Measurements from ENCODE around the gene RNF126. TPM values are rescaled to one million over a fixed set of nuclear protein-coding genes. Genes with fewer than 3 reads are reported as not detected.
"Not testable (repeated sequence)": the region's sequence is repeated elsewhere in the genome, so short reads cannot be mapped to it uniquely, and the experiment has no call there.

Gene RNF126
- total RNA-seq, 1 experiment from 2014 or later = 119 TPM

DNA sequence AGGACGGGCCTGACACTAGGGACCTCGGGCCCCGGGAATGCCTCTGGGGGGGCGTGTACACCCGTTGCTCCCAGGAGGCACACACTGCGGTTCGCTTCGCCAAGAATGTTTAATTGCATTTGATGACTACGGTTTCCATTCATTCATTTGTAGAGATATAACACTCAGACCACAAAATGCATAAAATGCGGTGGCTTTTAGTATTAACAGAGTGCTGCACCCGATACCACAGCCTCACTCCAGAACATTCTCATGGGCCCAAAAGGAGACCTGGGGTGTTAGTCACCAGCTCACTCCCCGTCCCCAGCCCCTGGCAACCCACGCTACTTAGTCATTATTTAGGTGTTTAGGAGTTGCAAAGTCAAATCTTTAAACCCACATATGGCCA is 51.5 kb downstream of the RNF126 start:
- DNase-seq = no peak
- Histone ChIP-seq H3K4me3 (ENCODE audit: insufficient read depth, low read depth, low read length) (no peak overlapping the region), H3K27me3 (ENCODE audit: control insufficient read depth, insufficient read depth, low read length) (no peaks in the 10 kb centered on the region), H3K36me3 (replicated peaks; ENCODE audit: control insufficient read depth, insufficient read depth, low read length) (peaks cover 1% of the 10 kb centered on the region; the same call in 1 of the 2 replicates)

DNA sequence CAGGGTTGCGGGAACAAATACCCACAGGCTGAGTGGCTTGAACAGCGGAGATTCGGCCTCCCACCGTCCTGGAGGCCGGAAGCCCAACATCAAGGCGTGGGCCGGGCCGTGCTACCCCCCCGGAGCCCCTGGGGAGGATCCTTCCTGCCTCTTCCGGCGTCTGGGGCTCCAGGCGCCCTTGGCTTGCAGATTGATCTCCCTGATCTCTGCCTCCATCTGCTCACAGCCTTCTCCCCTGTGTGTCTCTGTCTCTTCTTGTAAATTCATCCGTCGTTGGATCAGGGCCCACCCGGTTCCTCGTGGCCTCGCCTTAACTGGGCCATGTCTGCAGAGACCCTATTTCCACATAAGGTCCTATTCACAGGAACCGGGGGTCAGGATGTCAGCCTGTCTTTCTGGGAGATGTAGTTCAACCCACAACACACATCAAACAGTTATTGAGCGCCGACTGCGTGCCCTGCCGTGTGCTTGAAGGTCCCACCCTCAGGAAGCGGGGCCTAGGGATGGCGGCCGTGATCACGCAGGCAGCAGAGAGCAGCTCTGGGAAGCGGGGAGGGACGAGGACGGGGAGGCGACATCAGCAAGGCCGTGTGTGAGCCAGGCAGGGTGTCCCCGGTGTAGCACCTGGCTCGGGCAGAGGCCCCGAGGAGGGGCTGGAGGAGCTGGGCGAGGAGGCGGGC is 52.1 kb downstream of the RNF126 start:
- no peaks in the 10 kb centered on the region for H3K27me3 ChIP-seq (ENCODE audit: control insufficient read depth, insufficient read depth, low read length)
- no peak overlapping the region for H3K4me3 ChIP-seq (ENCODE audit: insufficient read depth, low read depth, low read length)
- peaks cover 1% of the 10 kb centered on the region; the same call in 1 of the 2 replicates for H3K36me3 ChIP-seq (replicated peaks; ENCODE audit: control insufficient read depth, insufficient read depth, low read length)
- DNase-seq = no peak

DNA sequence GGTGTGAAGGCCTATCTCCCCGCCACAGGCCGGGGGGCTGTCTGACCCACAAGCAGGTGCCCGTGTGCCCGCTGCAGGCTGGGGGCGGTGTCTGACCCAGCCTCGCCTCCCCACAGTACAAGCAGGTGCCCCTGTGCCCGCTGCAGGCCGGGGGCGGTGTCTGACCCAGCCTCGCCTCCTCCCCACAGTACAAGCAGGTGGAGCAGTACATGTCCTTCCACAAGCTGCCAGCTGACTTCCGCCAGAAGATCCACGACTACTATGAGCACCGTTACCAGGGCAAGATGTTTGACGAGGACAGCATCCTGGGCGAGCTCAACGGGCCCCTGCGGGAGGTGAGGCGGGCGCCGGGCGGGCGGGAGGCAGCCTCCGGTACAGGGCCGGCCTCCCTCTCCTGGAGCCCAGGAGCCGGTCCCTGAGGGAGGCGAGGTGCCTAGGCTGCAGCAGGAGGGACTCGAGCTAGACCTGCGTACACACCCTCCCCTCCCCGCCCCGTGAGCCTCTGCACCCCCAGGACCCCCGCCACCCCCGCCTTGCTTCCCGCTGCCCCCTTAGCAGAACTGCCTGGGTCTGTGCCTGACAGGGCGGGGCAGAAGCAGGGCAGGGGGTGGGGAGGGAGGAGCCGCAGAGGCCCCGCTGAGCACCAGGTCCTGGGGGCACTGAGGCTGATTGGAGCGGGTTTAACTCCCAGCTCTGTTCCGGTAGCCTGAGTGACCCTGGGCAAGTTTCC is 52.8 kb downstream of the RNF126 start:
- peaks cover 1% of the 10 kb centered on the region; the same call in 1 of the 2 replicates for H3K36me3 ChIP-seq (replicated peaks; ENCODE audit: control insufficient read depth, insufficient read depth, low read length)
- H3K4me3 ChIP-seq (ENCODE audit: insufficient read depth, low read depth, low read length) = no peak overlapping the region
- H3K27me3 ChIP-seq (ENCODE audit: control insufficient read depth, insufficient read depth, low read length) = no peaks in the 10 kb centered on the region
- no peak for DNase-seq

DNA sequence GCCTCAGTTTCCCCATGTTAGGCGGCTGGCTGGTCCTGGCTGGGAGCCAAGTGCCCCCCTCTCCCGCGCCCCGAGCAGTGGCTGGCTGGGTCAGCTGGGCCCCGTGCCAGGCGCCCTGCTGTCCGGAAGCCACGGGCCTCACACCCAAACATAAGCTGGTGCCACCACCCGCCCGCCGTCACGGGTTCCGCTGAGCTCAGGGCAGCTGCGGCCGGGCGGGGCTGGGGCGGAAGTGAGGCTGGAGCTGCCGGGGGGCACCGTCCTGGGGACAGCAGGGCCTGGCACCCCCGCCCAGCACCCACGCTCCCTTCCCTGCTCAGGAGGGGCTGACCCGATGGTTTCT is 54.0 kb downstream of the RNF126 start:
- Histone ChIP-seq H3K36me3 (replicated peaks; ENCODE audit: control insufficient read depth, insufficient read depth, low read length) (no peaks in the 10 kb centered on the region; the same call in 1 of the 2 replicates), H3K4me3 (ENCODE audit: insufficient read depth, low read depth, low read length) (no peak overlapping the region), H3K27me3 (ENCODE audit: control insufficient read depth, insufficient read depth, low read length) (no peaks in the 10 kb centered on the region)
- DNase-seq = no peak

DNA sequence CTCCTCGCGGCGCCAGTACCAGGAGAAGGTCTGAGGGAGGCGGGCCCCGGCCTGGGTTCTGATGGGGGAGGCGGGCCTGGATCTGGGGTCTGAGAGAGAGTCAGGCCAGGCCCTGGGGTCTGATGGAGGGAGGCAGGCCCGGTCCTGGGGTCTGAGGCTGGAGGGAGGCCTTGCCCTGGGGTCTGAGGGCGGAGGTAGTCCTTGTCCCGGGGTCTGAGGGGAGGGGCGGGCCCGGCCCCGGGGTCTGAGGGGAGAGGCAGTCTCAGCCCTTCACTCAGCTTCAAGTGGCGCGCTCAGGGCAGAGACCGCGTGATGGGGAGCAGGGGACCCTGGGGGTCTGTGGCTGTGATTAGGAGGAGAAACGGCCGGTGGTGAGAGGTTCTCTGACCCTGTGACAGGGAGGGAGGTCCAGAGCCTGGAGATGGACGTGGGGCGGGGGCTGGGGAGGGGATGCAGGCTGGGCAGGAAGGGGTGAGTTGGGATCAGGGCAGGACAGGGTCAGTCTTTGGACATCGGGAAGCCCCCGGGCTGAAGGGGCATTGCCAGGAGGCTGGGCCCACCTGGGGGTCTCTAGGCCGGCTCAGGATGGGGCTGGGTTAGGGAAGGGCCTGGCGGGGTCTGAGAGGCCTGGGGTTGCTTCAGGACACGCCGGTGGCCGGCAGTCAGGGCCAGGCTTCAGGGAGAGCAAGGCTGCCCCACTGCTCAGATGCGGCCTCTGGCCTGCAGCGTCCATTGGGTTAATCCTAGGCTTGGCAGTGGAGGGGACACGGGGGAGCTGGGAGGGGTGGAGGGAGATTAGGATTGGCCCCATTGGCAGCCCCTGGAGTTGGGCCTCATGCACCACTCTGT is 54.6 kb downstream of the RNF126 start:
- Histone ChIP-seq H3K4me3 (ENCODE audit: insufficient read depth, low read depth, low read length) (no peak overlapping the region), H3K36me3 (replicated peaks; ENCODE audit: control insufficient read depth, insufficient read depth, low read length) (no peaks in the 10 kb centered on the region; the same call in 1 of the 2 replicates), H3K27me3 (ENCODE audit: control insufficient read depth, insufficient read depth, low read length) (no peaks in the 10 kb centered on the region)
- DNase-seq = no peak

DNA sequence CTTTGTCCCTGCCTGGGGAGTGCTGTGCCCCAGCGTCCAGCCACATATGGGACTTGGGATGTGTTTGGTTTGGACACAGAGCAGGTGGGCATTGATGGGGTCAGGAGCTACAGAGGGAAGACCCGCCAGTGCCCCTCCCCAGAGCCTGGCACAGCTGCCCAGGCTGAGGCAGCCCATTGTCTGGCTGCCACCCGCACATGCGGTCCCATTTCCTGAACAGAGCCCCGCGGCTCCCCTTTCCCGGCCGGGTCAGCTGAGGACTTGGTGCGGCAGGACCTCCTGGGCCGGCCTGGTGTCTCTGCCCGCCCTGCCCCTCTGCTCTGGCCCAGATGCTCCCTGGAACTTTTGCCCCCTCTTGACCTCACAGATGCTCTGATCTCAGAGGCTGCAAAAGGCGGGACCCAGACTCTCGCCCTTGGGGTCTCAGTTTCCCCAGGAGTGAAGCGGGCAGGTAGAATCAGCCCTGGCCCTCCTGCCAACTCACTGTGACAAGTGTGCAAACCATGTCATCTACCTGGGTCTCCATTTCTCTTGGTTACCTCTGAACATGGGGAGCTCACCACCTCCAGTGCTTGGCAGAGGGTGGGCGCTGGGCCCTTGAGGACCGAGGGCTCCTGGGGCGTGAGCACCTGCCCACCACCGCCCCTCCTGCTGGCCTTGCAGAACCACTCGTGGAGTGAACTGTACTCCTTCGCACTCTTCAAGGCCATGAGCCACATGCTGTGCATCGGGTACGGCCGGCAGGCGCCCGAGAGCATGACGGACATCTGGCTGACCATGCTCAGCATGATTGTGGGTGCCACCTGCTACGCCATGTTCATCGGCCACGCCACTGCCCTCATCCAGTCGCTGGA is 55.5 kb downstream of the RNF126 start:
- Histone ChIP-seq H3K4me3 (ENCODE audit: insufficient read depth, low read depth, low read length) (no peak overlapping the region), H3K27me3 (ENCODE audit: control insufficient read depth, insufficient read depth, low read length) (no peaks in the 10 kb centered on the region), H3K36me3 (replicated peaks; ENCODE audit: control insufficient read depth, insufficient read depth, low read length) (no peaks in the 10 kb centered on the region; the same call in 1 of the 2 replicates)
- no peak for DNase-seq

DNA sequence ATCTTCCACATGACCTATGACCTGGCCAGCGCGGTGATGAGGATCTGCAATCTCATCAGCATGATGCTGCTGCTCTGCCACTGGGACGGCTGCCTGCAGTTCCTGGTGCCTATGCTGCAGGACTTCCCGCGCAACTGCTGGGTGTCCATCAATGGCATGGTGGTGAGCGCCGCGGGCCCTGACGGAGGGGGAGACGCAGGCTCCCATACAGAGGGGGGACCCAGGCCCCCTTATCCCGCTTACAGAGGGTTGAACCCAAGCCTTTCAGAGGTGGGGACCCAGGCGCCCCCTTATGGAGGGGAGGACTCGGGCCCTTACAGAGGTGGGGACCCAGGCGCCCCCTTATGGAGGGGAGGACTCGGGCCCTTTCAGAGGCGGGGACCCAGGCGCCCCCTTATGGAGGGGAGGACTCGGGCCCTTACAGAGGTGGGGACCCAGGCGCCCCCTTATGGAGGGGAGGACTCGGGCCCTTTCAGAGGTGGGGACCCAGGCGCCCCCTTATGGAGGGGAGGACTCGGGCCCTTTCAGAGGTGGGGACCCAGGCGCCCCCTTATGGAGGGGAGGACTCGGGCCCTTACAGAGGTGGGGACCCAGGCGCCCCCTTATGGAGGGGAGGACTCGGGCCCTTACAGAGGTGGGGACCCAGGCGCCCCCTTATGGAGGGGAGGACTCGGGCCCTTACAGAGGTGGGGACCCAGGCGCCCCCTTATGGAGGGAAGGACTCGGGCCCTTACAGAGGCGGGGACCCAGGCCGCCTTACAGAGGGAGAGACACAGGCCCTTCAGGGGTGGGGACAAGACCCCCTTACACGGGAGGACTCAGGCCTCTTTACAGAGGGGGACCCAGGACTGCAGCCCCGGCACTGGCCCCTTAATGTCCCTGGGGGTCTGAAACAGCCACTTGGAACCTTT is 57.7 kb downstream of the RNF126 start:
- H3K4me3 ChIP-seq (ENCODE audit: insufficient read depth, low read depth, low read length); DNase-seq: not testable (repeated sequence)

DNA sequence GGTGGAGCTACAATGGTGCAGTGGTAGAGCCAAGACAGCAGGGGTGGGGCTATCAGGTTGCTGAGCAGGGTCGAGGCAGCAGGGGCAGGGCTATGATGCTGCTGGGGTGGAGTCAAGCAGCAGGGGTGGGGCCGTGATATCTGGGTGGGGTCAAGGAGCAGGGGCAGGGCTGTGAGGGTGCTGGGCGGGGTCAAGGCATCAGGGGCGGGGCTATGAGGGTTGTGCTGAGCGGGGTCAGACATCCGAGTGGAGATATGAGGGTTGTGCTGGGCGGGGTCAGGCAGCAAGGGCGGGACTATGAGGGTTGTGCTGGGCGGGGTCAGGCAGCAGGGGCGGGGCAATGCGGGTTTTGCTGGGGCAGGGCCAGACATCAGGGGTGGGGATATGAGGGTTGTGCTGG is 58.7 kb downstream of the RNF126 start:
- no peaks in the 10 kb centered on the region for H3K36me3 ChIP-seq (replicated peaks; ENCODE audit: control insufficient read depth, insufficient read depth, low read length)
- no peak overlapping the region for H3K4me3 ChIP-seq (ENCODE audit: insufficient read depth, low read depth, low read length)
- no peak for DNase-seq
- no peaks in the 10 kb centered on the region for H3K27me3 ChIP-seq (ENCODE audit: control insufficient read depth, insufficient read depth, low read length)

More for the DNA sequence above, 57.7 kb downstream of the RNF126 start:
- not testable (repeated sequence) for H3K36me3 ChIP-seq (replicated peaks; ENCODE audit: control insufficient read depth, insufficient read depth, low read length); H3K27me3 ChIP-seq (ENCODE audit: control insufficient read depth, insufficient read depth, low read length)

DNA sequence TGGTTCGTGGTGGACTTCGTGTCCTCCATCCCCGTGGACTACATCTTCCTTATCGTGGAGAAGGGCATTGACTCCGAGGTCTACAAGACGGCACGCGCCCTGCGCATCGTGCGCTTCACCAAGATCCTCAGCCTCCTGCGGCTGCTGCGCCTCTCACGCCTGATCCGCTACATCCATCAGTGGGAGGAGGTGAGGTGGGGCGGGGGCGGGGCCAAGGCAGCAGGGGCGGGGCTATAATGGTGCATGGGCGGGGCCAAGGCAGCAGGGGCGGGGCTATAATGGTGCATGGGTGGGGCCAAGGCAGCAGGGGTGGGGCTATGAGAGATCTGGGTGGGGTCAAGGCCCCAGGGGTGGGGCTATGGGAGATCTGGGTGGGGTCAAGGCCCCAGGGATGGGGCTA is 59.2 kb downstream of the RNF126 start:
- not testable (repeated sequence) for H3K4me3 ChIP-seq (ENCODE audit: insufficient read depth, low read depth, low read length); H3K27me3 ChIP-seq (ENCODE audit: control insufficient read depth, insufficient read depth, low read length); DNase-seq; H3K36me3 ChIP-seq (replicated peaks; ENCODE audit: control insufficient read depth, insufficient read depth, low read length)

DNA sequence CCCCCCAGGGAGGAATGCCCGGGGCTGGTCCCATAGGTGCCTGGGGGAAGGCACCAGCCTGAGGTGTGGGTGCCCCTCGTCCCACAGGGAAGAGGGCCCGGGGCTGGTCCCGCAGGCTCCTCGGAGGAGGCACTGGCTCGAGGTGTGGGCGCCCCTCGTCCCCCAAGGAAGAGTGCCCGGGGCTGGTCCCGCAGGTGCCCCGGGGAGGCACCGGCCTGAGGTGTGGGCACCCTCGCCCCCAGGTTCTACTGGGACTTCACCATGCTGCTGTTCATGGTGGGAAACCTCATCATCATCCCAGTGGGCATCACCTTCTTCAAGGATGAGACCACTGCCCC is 59.7 kb downstream of the RNF126 start:
- not testable (repeated sequence) for H3K4me3 ChIP-seq (ENCODE audit: insufficient read depth, low read depth, low read length); H3K36me3 ChIP-seq (replicated peaks; ENCODE audit: control insufficient read depth, insufficient read depth, low read length); DNase-seq; H3K27me3 ChIP-seq (ENCODE audit: control insufficient read depth, insufficient read depth, low read length)

DNA sequence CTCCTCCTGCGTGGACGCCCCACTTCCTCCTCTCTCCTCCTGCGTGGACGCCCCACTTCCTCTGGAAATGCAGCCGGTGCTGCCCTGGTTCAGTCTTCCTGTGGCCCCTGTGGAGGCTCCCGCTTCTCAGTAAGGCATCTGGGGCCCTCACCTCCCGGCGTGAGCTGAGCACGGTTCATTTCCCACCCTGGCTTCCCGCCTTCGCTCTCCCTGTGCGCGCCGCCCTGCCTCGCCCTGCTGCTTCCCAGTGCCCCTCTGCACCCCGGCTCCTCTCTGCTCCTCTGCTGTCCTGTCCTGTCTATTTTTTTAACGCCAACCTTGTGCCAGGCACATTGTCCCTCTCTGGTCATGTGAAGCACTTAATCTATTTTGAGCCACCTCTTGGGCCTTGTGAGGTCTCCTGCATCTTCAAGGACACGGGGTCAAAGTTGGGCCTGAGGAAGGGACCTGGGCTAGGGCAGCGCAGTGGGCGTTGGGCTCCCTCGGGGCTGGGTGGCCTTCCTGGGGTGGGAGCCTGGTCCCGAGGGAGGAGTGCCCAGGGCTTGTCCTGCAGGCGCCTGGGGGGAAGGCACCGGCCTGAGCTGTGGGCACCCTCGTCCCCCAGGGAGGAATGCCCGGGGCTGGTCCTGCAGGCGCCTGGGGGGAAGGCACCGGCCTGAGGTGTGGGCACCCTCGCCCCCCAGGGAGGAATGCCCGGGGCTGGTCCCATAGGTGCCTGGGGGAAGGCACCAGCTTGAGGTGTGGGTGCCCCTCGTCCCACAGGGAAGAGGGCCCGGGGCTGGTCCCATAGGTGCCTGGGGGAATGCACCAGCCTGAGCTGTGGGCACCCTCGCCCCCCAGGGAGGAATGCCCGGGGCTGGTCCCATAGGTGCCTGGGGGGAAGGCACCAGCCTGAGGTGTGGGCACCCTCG is 60.4 kb downstream of the RNF126 start:
- H3K27me3 ChIP-seq (ENCODE audit: control insufficient read depth, insufficient read depth, low read length) = no peaks in the 10 kb centered on the region
- H3K36me3 ChIP-seq (replicated peaks; ENCODE audit: control insufficient read depth, insufficient read depth, low read length) = no peaks in the 10 kb centered on the region
- no peak for DNase-seq
- no peak overlapping the region for H3K4me3 ChIP-seq (ENCODE audit: insufficient read depth, low read depth, low read length)

DNA sequence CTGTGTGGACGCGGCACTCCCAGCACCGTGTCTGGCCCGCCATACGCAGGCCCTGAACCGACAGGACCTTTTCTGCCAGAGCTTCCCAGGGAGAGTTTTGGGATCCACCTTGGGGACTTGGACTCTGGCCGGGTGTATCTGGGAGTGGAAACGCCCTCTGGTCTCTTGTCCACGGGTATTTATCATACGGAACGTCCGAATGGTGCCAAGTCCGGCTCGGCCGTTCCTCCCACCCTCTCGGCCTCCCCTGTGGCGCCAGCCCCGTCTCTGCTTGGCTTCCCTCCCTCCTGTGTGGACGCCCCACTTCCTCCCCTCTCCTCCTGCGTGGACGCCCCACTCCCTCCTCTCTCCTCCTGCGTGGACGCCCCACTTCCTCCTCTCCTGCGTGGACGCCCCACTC is 61.2 kb downstream of the RNF126 start:
- DNase-seq = no peak
- Histone ChIP-seq H3K36me3 (replicated peaks; ENCODE audit: control insufficient read depth, insufficient read depth, low read length) (no peaks in the 10 kb centered on the region), H3K27me3 (ENCODE audit: control insufficient read depth, insufficient read depth, low read length) (no peaks in the 10 kb centered on the region), H3K4me3 (ENCODE audit: insufficient read depth, low read depth, low read length) (no peak overlapping the region)

DNA sequence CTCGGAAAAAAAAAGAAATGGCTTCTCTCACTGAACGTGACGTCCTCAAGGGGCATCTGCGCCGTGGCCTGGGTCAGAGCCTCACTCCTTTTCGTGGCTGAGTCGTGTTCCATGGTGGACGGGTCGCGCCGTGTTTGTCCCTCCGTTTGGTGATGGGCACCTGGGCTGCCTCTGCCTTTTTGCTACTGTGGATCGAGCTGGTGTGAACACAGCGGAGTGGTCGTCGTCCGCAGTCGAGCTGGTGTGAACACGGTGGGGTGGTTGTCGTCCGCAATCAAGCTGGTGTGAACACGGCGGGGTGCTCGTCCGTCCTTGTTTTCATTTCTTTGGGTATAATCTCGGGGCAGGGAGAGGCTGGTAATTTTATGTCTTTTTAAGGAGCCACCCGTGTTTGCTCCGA is 61.7 kb downstream of the RNF126 start:
- no peaks in the 10 kb centered on the region for H3K27me3 ChIP-seq (ENCODE audit: control insufficient read depth, insufficient read depth, low read length)
- DNase-seq = no peak
- no peaks in the 10 kb centered on the region for H3K36me3 ChIP-seq (replicated peaks; ENCODE audit: control insufficient read depth, insufficient read depth, low read length)
- H3K4me3 ChIP-seq (ENCODE audit: insufficient read depth, low read depth, low read length) = no peak overlapping the region
